Sigmoid colon (tissue), 7 donors: ENCODE measurements around the gene EYA3. TPM values are rescaled to one million over a fixed set of nuclear protein-coding genes. Genes with fewer than 3 reads are reported as not detected.

Source experiments
- DNase-seq: peaks from one replicate; pipeline ENCODE4 v3.0.0-alpha.2; 2019
- H3K27ac ChIP-seq, 4 donors: fragments of 200-600 bp; sonication (generic); one replicate each; pipeline ENCODE4 v1.5.1; 2016 to 2019; ENCODE audit warnings: mild to moderate bottlenecking in 1 of 4
- H3K27me3 ChIP-seq, 3 donors: fragments of 200-600 bp; sonication (generic); one replicate each; pipeline ENCODE4 v1.5.1; 2019; ENCODE audit warnings: mild to moderate bottlenecking in 1 of 3
- H3K36me3 ChIP-seq, 4 donors: fragments of 200-600 bp; sonication (generic); one replicate each; pipeline ENCODE4 v1.5.1; 2016 to 2019
- H3K4me1 ChIP-seq, 4 donors: fragments of 200-600 bp; sonication (generic); one replicate each; pipeline ENCODE4 v1.5.1; 2017 to 2019
- H3K4me3 ChIP-seq, 4 donors: fragments of 200-600 bp; sonication (generic); one replicate each; pipeline ENCODE4 v1.5.1; 2017 to 2019; ENCODE audit warnings: mild to moderate bottlenecking in 2 of 4, moderate library complexity in 1 of 4
- H3K9me3 ChIP-seq, 4 donors: fragments of 200-600 bp in 3 of 4; sonication (generic) in 3 of 4; one replicate each; pipeline versions ENCODE4 v1.5.1 to v1.6.1; 2013 to 2019
- CTCF ChIP-seq, 4 experiments: fragments of 450-650 bp in 3 of 4; fragments of 200-600 bp in 1 of 4; IDR thresholded peaks; one replicate each; pipeline ENCODE4 v1.5.1; 2016 to 2019; ENCODE audit warnings: antibody characterized with exemption in 4 of 4, mild to moderate bottlenecking in 3 of 4, moderate library complexity in 2 of 4
- EP300 ChIP-seq, 4 donors: sonication (generic); formaldehyde crosslinking; IDR thresholded peaks; one replicate each; pipeline ENCODE4 v1.6.1; 2017; ENCODE audit warnings: antibody characterized with exemption in 4 of 4
- POLR2A ChIP-seq, 2 donors: fragments of 450-650 bp; IDR thresholded peaks; one replicate each; pipeline ENCODE4 v1.6.1; 2016; ENCODE audit warnings: antibody characterized with exemption in 2 of 2, mild to moderate bottlenecking in 2 of 2, moderate library complexity in 2 of 2
- POLR2AphosphoS5 ChIP-seq, 4 donors: sonication (generic); formaldehyde crosslinking; IDR thresholded peaks; one replicate each; pipeline ENCODE4 v1.6.1; 2017; ENCODE audit warnings: antibody characterized with exemption in 4 of 4
- WGBS, 2 donors: extraction: QIAGEN DNeasy Blood & Tissue Kit; methylation state at CpG; one replicate each; pipeline ENCODE4 v1.1.7; 2013; 5-methylcytosine and 5-hydroxymethylcytosine counted together
- intact Hi-C: fragments of 100-400 bp; cut with DNase I; formaldehyde crosslinking; loops from one replicate; pipeline ENCODE4 v1.15.1; 2023
- polyA plus RNA-seq, 3 donors: library from polyadenylated mRNA; stranded (reverse); fragments of 200-250 nt; gene quantifications; one replicate each; pipeline ENCODE4 v1.2.3, GENCODE V29; 2013
- small RNA-seq, 3 donors: library from RNA; depleted of rRNA; stranded (forward); fragments of <200 nt; gene quantifications; one replicate each; pipeline ENCODE3, GENCODE V24; 2016
- total RNA-seq, 4 donors: library from RNA; depleted of rRNA; stranded (reverse); fragments of >200 nt; gene quantifications; one replicate each; pipeline ENCODE4 v1.1.0, GENCODE V29; 2016
- donor health status: healthy with polysubstance abuse.
- donor health status: Bipolar disorder and iron deficiency.
- donor health status: healthy.

The EYA3 gene
- total and polyA plus RNA-seq, 7 donors = 2.4 to 10.0 (median 7.9) TPM

- no peak for DNase-seq
- Histone ChIP-seq H3K4me1 (no peaks in the 10 kb centered on the region), H3K4me3 (no peak overlapping the region), H3K27ac (no peak overlapping the region), H3K36me3 (no peaks in the 10 kb centered on the region), H3K9me3 (no peaks in the 10 kb centered on the region), H3K27me3 (no peaks in the 10 kb centered on the region)
- WGBS, 2 donors = 37 to 73% methylated on average over 3 of the region's 3 CpGs
- intact Hi-C loops = no loop called here
- TF ChIP-seq CTCF (IDR thresholded peaks at IDR 0.05) (no peak), POLR2A (IDR thresholded peaks at IDR 0.05) (no peak), POLR2AphosphoS5 (IDR thresholded peaks at IDR 0.05) (no peak), EP300 (IDR thresholded peaks at IDR 0.05) (no peak)
These were observed 166.1 kb downstream of the EYA3 start for GRCh38 chr1:27922272-27922671.

Small RNA genes lying within 50 kb of the gene (small RNA-seq; reads per million reads assigned to genes)
- 0 reads per million in 3 donors for gene RN7SL559P

Other genes with a start within 250 kb of the EYA3 start
- gene THEMIS2, start 216.1 kb downstream of the EYA3 start, total RNA-seq = 10 to 100 TPM; 13.7 to 23.5 (median 18.9) TPM
- gene THEMIS2, start 216.1 kb downstream of the EYA3 start, polyA plus RNA-seq = 10 to 100 TPM in 2 of 3 donors, 1 to 10 TPM in 1; 9.0 to 32.2 (median 14.8) TPM
- gene RPA2, start 174.0 kb downstream of the EYA3 start, total RNA-seq = 10 to 100 TPM; 13.8 to 30.0 (median 23.2) TPM
- 10 to 100 TPM; 26.4 to 34.9 (median 26.6) TPM for gene RPA2, start 174.0 kb downstream of the EYA3 start, polyA plus RNA-seq
- gene SMPDL3B, start 153.6 kb downstream of the EYA3 start, total RNA-seq = under 1 TPM in 2 of 4 donors, not detected in 2; 0.28 to 0.71 TPM
- 10 to 100 TPM in 2 of 3 donors, 1 to 10 TPM in 1; 7.2 to 19.5 (median 13.6) TPM for gene SMPDL3B, start 153.6 kb downstream of the EYA3 start, polyA plus RNA-seq
- gene XKR8, start 128.6 kb downstream of the EYA3 start, total RNA-seq = 1 to 10 TPM; 5.2 to 6.9 (median 5.4) TPM
- gene XKR8, start 128.6 kb downstream of the EYA3 start, polyA plus RNA-seq = 10 to 100 TPM in 1 of 3 donors, 1 to 10 TPM in 2; 4.2 to 13.8 (median 7.9) TPM
- 1 to 10 TPM; 4.1 to 8.0 (median 4.7) TPM for gene PTAFR, start 88.1 kb upstream of the EYA3 start, total RNA-seq
- 1 to 10 TPM; 1.8 to 9.9 (median 4.2) TPM for gene PTAFR, start 88.1 kb upstream of the EYA3 start, polyA plus RNA-seq
- gene DNAJC8, start 144.4 kb upstream of the EYA3 start, total RNA-seq = 10 to 100 TPM; 87.8 to 94.3 (median 94.2) TPM
- 10 to 100 TPM; 64.5 to 79.3 (median 73.2) TPM for gene DNAJC8, start 144.4 kb upstream of the EYA3 start, polyA plus RNA-seq
- gene ATP5IF1, start 147.5 kb upstream of the EYA3 start, total RNA-seq = 100 to 1,000 TPM; 167 to 260 (median 205) TPM
- gene ATP5IF1, start 147.5 kb upstream of the EYA3 start, polyA plus RNA-seq = 1,000 to 10,000 TPM in 1 of 3 donors, 100 to 1,000 TPM in 2; 663 to 1,120 (median 759) TPM
- 1 to 10 TPM; 4.9 to 6.3 (median 5.9) TPM for gene SESN2, start 170.9 kb upstream of the EYA3 start, total RNA-seq
- gene SESN2, start 170.9 kb upstream of the EYA3 start, polyA plus RNA-seq = 10 to 100 TPM; 12.9 to 36.5 (median 16.8) TPM
- 10 to 100 TPM in 3 of 4 donors, 1 to 10 TPM in 1; 5.2 to 21.6 (median 12.7) TPM for gene MED18, start 240.4 kb upstream of the EYA3 start, total RNA-seq
- gene MED18, start 240.4 kb upstream of the EYA3 start, polyA plus RNA-seq = 10 to 100 TPM; 16.2 to 31.8 (median 31.0) TPM